HCT116 (cell line): ENCODE measurements around the gene TNFRSF12A. TPM values are rescaled to one million over a fixed set of nuclear protein-coding genes. Genes with fewer than 3 reads are reported as not detected.
A peak's percentile ranks its signal among the peaks of the same experiment; 100 is the strongest.

Experiments used
- ATAC-seq: fragments of 200-7000 bp; cut with Tn5 transposase; 2 replicates; pipeline ENCODE4 v1.9.1; 2020; ENCODE audit warnings: mild to moderate bottlenecking, moderate library complexity
- BruUV-seq: library from RNA; stranded (reverse); fragments of 400-500 nt; replicated peaks from 2 replicates; lab custom pipeline; 2021; lab: Mats Ljungman, UMichigan
- CTCF ChIA-PET: fragments of 300-600 bp; sonication (Branson Sonifier 250); formaldehyde crosslinking; loops from one replicate; lab custom pipeline; 2021; ENCODE audit warnings: antibody characterized with exemption; lab: Charles Lee
- POLR2A ChIA-PET: fragments of 300-600, 350-600 bp; sonication (Branson Sonifier 250); formaldehyde crosslinking; loops from one replicate; lab custom pipeline; 2021; ENCODE audit warnings: antibody characterized with exemption; lab: Charles Lee
- RAD21 ChIA-PET, 2 experiments: fragments of 300-600 bp; sonication (Branson Sonifier 250); formaldehyde crosslinking; loops; one replicate each; lab custom pipeline; 2023; ENCODE audit warnings: low total read pairs in 2 of 2; ENCODE audit not compliant: uncharacterized antibody in 2 of 2, unreplicated experiment in 2 of 2, low non-redundant PET in 1 of 2; lab: Charles Lee
- DNase-seq: peaks from one replicate; pipeline ENCODE4 v3.0.0-alpha.2; 2010; ENCODE audit warnings: low read depth, low spot score
- H2AFZ ChIP-seq: fragments of 200-600 bp; shearing (Covaris generic), sonication (generic); 2 replicates; pipeline ENCODE4 v1.6.1; 2017; ENCODE audit warnings: low read depth, mixed run types, mixed read lengths, antibody characterized with exemption, low read length; ENCODE audit not compliant: poor library complexity, severe bottlenecking
- H3K27ac ChIP-seq: 2 replicates; pipeline ENCODE4 v1.5.1; 2012; ENCODE audit warnings: low read depth, low read length
- H3K27me3 ChIP-seq: fragments of 200-600 bp; sonication (generic); 2 replicates; pipeline ENCODE4 v1.6.1; 2016; ENCODE audit warnings: mixed run types, low read length, mixed read lengths; ENCODE audit not compliant: insufficient read depth
- H3K36me3 ChIP-seq, 2 experiments: fragments of 200-500 bp in 1 of 2; fragments of 200-600 bp in 1 of 2; sonication (Bioruptor generic) in 1 of 2; sonication (generic) in 1 of 2; 2 replicates each; pipeline versions ENCODE4 v1.5.1 to v1.6.1; 2014 to 2016; ENCODE audit warnings: low read length in 2 of 2, inconsistent platforms in 1 of 2, mixed read lengths in 1 of 2, mixed run types in 1 of 2; ENCODE audit not compliant: insufficient read depth in 2 of 2, control insufficient read depth in 1 of 2
- H3K4me1 ChIP-seq, 2 experiments: fragments of 200-600 bp in 1 of 2; sonication (generic) in 1 of 2; 2 replicates each; pipeline versions ENCODE4 v1.5.1 to v1.6.1; 2012 to 2017; ENCODE audit warnings: low read length in 2 of 2, inconsistent platforms in 1 of 2, mild to moderate bottlenecking in 1 of 2, mixed read lengths in 1 of 2, mixed run types in 1 of 2, moderate library complexity in 1 of 2; ENCODE audit not compliant: insufficient read depth in 2 of 2, control insufficient read depth in 1 of 2
- H3K4me2 ChIP-seq: fragments of 200-600 bp; sonication (generic); 2 replicates; pipeline ENCODE4 v1.6.1; 2017; ENCODE audit warnings: mixed run types, low read length, mixed read lengths
- H3K4me3 ChIP-seq, 2 experiments: fragments of 200-600 bp in 1 of 2; sonication (generic) in 1 of 2; replicated peaks in 1 of 2; 2 replicates each; pipeline ENCODE4 v1.5.1; 2011 to 2016; ENCODE audit warnings: low read length in 2 of 2, control low read depth in 1 of 2, low read depth in 1 of 2, mild to moderate bottlenecking in 1 of 2, mixed read lengths in 1 of 2, mixed run types in 1 of 2
- H3K79me2 ChIP-seq: fragments of 200-600 bp; sonication (generic); 2 replicates; pipeline ENCODE4 v1.6.1; 2017; ENCODE audit warnings: mild to moderate bottlenecking, mixed run types, low read length, moderate library complexity, mixed read lengths; ENCODE audit not compliant: insufficient read depth
- H3K9ac ChIP-seq: fragments of 200-600 bp; sonication (generic); 2 replicates; pipeline ENCODE4 v1.6.1; 2016; ENCODE audit warnings: low read length, mixed read lengths
- H3K9me2 ChIP-seq: fragments of 200-600 bp; sonication (generic), shearing (Covaris generic); 2 replicates; pipeline ENCODE4 v1.6.1; 2017; ENCODE audit warnings: mixed run types, mild to moderate bottlenecking, moderate library complexity; ENCODE audit not compliant: insufficient read depth
- H3K9me3 ChIP-seq, 2 experiments: fragments of 200-500 bp in 1 of 2; fragments of 200-600 bp in 1 of 2; sonication (Bioruptor generic) in 1 of 2; sonication (generic) in 1 of 2; 2 replicates each; pipeline ENCODE4 v1.6.1; 2014 to 2017; ENCODE audit warnings: low read length in 2 of 2, mixed read lengths in 2 of 2, inconsistent platforms in 1 of 2, low read depth in 1 of 2, mild to moderate bottlenecking in 1 of 2, mixed run types in 1 of 2, moderate library complexity in 1 of 2; ENCODE audit not compliant: control insufficient read depth in 1 of 2, insufficient read depth in 1 of 2
- H4K20me1 ChIP-seq: fragments of 200-600 bp; sonication (generic), shearing (Covaris generic); 2 replicates; pipeline ENCODE4 v1.6.1; 2017; ENCODE audit warnings: mixed run types, mild to moderate bottlenecking, moderate library complexity; ENCODE audit not compliant: insufficient read depth
- ATF3 ChIP-seq: IDR thresholded peaks from 2 replicates; pipeline ENCODE4 v1.6.1; 2012
- CBX3 ChIP-seq: IDR thresholded peaks from 2 replicates; pipeline ENCODE4 v1.6.1; 2012; ENCODE audit warnings: low read depth
- CEBPB ChIP-seq: IDR thresholded peaks from 2 replicates; pipeline ENCODE4 v1.6.1; 2012; ENCODE audit warnings: low read depth
- EGR1 ChIP-seq: IDR thresholded peaks from 2 replicates; pipeline ENCODE4 v1.6.1; 2012; ENCODE audit warnings: low read depth
- EZH2phosphoT487 ChIP-seq: fragments of 200-600 bp; IDR thresholded peaks from 2 replicates; pipeline ENCODE4 v1.6.1; 2018; ENCODE audit warnings: antibody characterized with exemption, borderline replicate concordance
- FOSL1 ChIP-seq: IDR thresholded peaks from 2 replicates; pipeline ENCODE4 v1.6.1; 2012; ENCODE audit warnings: low read depth
- JUND ChIP-seq: IDR thresholded peaks from 2 replicates; pipeline ENCODE4 v1.6.1; 2012
- MAX ChIP-seq: IDR thresholded peaks from 2 replicates; pipeline ENCODE4 v1.6.1; 2012
- POLR2A ChIP-seq: IDR thresholded peaks from 2 replicates; pipeline ENCODE4 v1.7.0; 2011; ENCODE audit warnings: borderline replicate concordance; ENCODE audit not compliant: insufficient read depth, insufficient read length; ENCODE audit errors: extremely low read depth
- POLR2AphosphoS5 ChIP-seq: IDR thresholded peaks from 2 replicates; pipeline ENCODE4 v1.6.1; 2011; ENCODE audit warnings: mild to moderate bottlenecking, low read depth, low read length, moderate library complexity
- RAD21 ChIP-seq: IDR thresholded peaks from 2 replicates; pipeline ENCODE4 v1.6.1; 2012; ENCODE audit warnings: low read depth, mild to moderate bottlenecking
- REST ChIP-seq: IDR thresholded peaks from 2 replicates; pipeline ENCODE4 v1.6.1; 2012; ENCODE audit warnings: low read depth
- SIN3A ChIP-seq: IDR thresholded peaks from 2 replicates; pipeline ENCODE4 v1.6.1; 2012; ENCODE audit warnings: low read depth
- SP1 ChIP-seq: IDR thresholded peaks from 2 replicates; pipeline ENCODE4 v1.6.1; 2012; ENCODE audit warnings: low read depth
- SRF ChIP-seq: IDR thresholded peaks from 2 replicates; pipeline ENCODE4 v1.6.1; 2012; ENCODE audit warnings: low read depth
- TCF7L2 ChIP-seq: IDR thresholded peaks from 2 replicates; pipeline ENCODE4 v1.7.0; 2011; ENCODE audit warnings: borderline replicate concordance, inconsistent platforms; ENCODE audit not compliant: insufficient read depth, insufficient read length; ENCODE audit errors: extremely low read depth
- ZBTB33 ChIP-seq: IDR thresholded peaks from 2 replicates; pipeline ENCODE4 v1.6.1; 2011; ENCODE audit warnings: mild to moderate bottlenecking, low read length, moderate library complexity; ENCODE audit not compliant: insufficient replicate concordance; ENCODE audit errors: extremely low read depth
- ZFX ChIP-seq: fragments of 450-650 bp; IDR thresholded peaks from 2 replicates; pipeline ENCODE4 v1.6.1; 2017
- ZNF274 ChIP-seq: fragments of 200-500 bp; sonication (Bioruptor generic); IDR thresholded peaks from 2 replicates; pipeline ENCODE4 v1.6.1; 2014; ENCODE audit warnings: mild to moderate bottlenecking, low read depth, low read length, inconsistent platforms
- intact Hi-C: fragments of 100-400 bp; cut with micrococcal nuclease; formaldehyde crosslinking; loops from 2 replicates; pipeline ENCODE4 v1.10.0; 2022
- total RNA-seq: library from RNA; stranded (reverse); gene quantifications from one replicate; pipeline ENCODE4 v1.2.1, GENCODE V29; 2021; ENCODE audit not compliant: unreplicated experiment

TNFRSF12A gene
- total RNA-seq, 1 experiment from 2014 or later = 188 TPM

DNA sequence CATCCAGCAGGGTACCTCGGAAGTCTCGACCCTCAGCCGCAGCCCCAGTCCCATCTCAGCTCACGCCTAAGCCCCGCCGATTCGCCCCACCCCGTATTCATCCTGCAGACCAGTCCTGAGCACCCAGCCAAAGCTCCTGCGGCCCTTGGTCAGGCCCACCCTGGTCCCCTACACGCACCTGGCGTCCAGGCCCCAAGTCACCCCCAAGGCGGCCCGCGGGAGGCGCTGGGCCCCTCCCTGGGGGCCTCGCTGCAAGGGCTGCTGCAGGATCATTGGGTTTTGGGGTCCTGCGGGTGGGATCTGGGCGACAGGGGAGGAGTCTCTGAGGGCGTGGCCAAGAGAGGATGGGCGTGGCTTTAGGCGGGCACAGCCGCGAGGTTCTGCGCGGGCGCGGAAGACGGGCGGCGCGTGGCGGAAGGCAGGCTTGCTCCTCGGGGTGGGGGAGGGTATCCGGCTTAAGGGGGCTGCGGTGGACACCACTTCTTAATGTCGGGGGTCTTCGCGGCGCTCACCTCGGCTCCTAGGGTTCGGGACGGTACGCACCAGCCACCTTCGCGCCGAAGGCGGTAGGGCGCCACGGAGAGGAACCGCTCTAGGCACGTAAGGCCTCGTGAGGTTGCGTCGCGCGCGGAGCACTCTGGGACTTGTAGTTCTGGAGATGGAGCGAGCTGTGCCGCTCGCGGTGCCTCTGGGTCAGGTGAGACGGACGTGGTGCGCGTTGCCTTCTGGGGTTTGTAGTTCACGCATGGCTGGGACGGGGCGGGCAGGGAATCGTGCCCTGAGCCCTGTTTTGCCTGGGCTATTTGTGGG, 3.7 kb downstream of the TNFRSF12A start, which contains the start of the genes HCFC1R1 and THOC6:
Gene HCFC1R1, minus strand, starts transcription at position 274 of the 810 bp plus-strand sequence. Its CDS starts 1 bp downstream, at position 273.
Gene THOC6, plus strand, starts transcription at position 367 of the 810 bp plus-strand sequence. Its CDS starts 292 bp downstream, at position 659.
- Histone ChIP-seq H4K20me1 (no peaks in the 10 kb centered on the region), H3K27ac (peak within 1 kb of the TSS; percentile 100), H3K9me3 (no peaks in the 10 kb centered on the region), H3K9ac (peak within 1 kb of the TSS; percentile 99), H3K4me3 (peak within 1 kb of the TSS; percentile 94 to 95), H3K4me1 (peaks cover 22 to 64% of the 10 kb centered on the region in 2 experiments), H3K79me2 (peaks cover 26% of the 10 kb centered on the region; the same call in 1 of the 2 replicates), H3K36me3 (peaks cover 8 to 32% of the 10 kb centered on the region in 2 experiments; a peak in 2 of 4 replicates), H3K27me3 (no peaks in the 10 kb centered on the region), H3K4me2 (peak within 1 kb of the TSS; percentile 86), H3K9me2 (no peaks in the 10 kb centered on the region), H2AFZ (no peak within 1 kb of the TSS)
- RAD21 ChIA-PET = interaction anchor here in 1 of 2 experiments (1.0 kb wide), 1 partner anchor 20 kb away, joined by 3 read pairs; no protein-coding TSS in a partner anchor
- POLR2A ChIA-PET = interaction anchor here (0.9 to 8.2 kb wide), 10 partner anchors 7 to 868 kb away, joined by 3 to 188 read pairs (median 6); partner anchors contain the start of genes KREMEN2, TRAF7 and ZNF213
- CTCF ChIA-PET = interaction anchor here (0.9 to 6.1 kb wide), 6 partner anchors 8 to 20 kb away, joined by 3 to 39 read pairs (median 4); partner anchors contain the start of gene CLDN9
- no TSS peak for BruUV-seq
- intact Hi-C loops = loop anchor here (2.0 to 5.0 kb wide), 3 partner anchors 19 to 867 kb away; partner anchors contain the start of genes PKMYT1 and TRAF7
- ATAC-seq (peak; percentile 52), DNase-seq (peak; percentile 98)
- TF ChIP-seq FOSL1 (no peak), REST (no peak), EGR1 (no peak), JUND (no peak), SP1 (no peak), RAD21 (no peak), ZNF274 (no peak), SIN3A (no peak), ZFX (peak; percentile 32; the same call in 1 of the 2 replicates), TCF7L2 (peak; percentile 16), CBX3 (no peak), ATF3 (no peak), POLR2A (peak; percentile 61), EZH2phosphoT487 (no peak), CEBPB (no peak), MAX (no peak), ZBTB33 (peak; percentile 89), POLR2AphosphoS5 (peak; percentile 80), SRF (no peak)
